ENCODE measurements around the gene LPP.

- TF ChIP-seq CTCF (IDR thresholded peaks at IDR 0.05) (no peak), POLR2A (IDR thresholded peaks at IDR 0.05) (no peak)
Observed at GRCh38 chr3:188166441-188166840, 12.5 kb downstream of the LPP start.

Measured in right lobe of liver (tissue), 4 donors.